Heart left ventricle (tissue), 13 donors: ENCODE measurements around the gene RND1.

Source experiments
- CTCF ChIP-seq, 12 donors: fragments of 200-600 bp; sonication (generic) in 4 of 12; IDR thresholded peaks; one replicate each; pipeline versions ENCODE4 v1.5.0 to v1.8.0; 2018 to 2022; ENCODE audit warnings: antibody characterized with exemption in 12 of 12, mild to moderate bottlenecking in 5 of 12
- POLR2A ChIP-seq, 2 donors: fragments of 450-650 bp; IDR thresholded peaks; one replicate each; pipeline ENCODE4 v1.6.1; 2017; ENCODE audit warnings: antibody characterized with exemption in 2 of 2, mild to moderate bottlenecking in 2 of 2, moderate library complexity in 2 of 2
- donor health status: ischemic (EF 13 %, LVEDD 7.1; RV severe dilation, severe dysfunction).
- donor health status: DM: no; HTN: yes; CAD: no.
- donor health status: DM: no; HTN: no; CAD: no.
- donor health status: ischemic (EF 25% LVEDD 6.9; RV normal size, moderate dysfunction).
- donor health status: ischemic (EF 25% LVEDD 5.7; RV mildly dilated, moderate dysfunction).
- donor health status: ischemic (EF 35%, LVEDD 5.7; RV mildly dilated, moderate dysfunction).
- donor health status: nonischemic (EF 11% LVEDD 7.7; RV severe dilation, severe dysfunction).
- donor health status: DM: yes; HTN: yes; CAD: no.
- donor health status: PGD.
- donor health status: ischemic (EF 29% LVEDD 5.4; RV normal size, mild dysfunction).
- donor health status: nonischemic (EF 23%, LVEDD 6.1; RV moderate dilation, normal function).

DNA sequence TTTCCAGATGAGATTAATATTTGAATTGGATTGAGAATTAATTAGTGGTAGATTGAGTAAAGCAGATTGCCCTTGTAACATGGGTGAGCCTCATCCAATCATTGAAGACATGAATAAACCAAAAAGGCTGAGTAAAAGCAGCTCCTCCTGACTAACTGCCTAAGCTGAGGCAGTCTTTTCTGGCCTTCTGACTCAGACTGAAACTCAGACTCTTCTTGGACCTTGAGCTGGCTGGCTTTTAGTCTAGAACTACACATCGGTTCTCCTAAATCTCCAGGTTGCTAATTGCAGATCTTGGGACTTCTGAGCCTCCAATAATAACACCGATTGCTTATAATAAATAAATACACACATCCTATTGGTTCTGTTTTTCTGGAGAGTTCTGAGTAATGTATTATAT lies 35.6 kb upstream of the RND1 start:
- TF ChIP-seq CTCF (IDR thresholded peaks at IDR 0.05): no peak
- no peak for TF ChIP-seq POLR2A (IDR thresholded peaks at IDR 0.05)
